PC-9 (cell line): Measurements from ENCODE around the gene PWP1. TPM values are rescaled to one million over a fixed set of nuclear protein-coding genes. Genes with fewer than 3 reads are reported as not detected.
A peak's percentile ranks its signal among the peaks of the same experiment; 100 is the strongest.

ENCODE experiments used
- BruUV-seq: library from RNA; stranded (reverse); fragments of 400-500 nt; replicated peaks from 2 replicates; lab custom pipeline; 2021; lab: Mats Ljungman, UMichigan
- CTCF ChIA-PET: fragments of 300-600 bp; sonication (Branson Sonifier 250); formaldehyde crosslinking; loops from one replicate; lab custom pipeline; 2022; ENCODE audit warnings: antibody characterized with exemption; lab: Charles Lee
- POLR2A ChIA-PET: fragments of 300-600 bp; sonication (Branson Sonifier 250); formaldehyde crosslinking; loops from one replicate; lab custom pipeline; 2022; ENCODE audit warnings: antibody characterized with exemption; ENCODE audit not compliant: unreplicated experiment; lab: Charles Lee
- DNase-seq, 2 experiments: peaks; one replicate each; pipeline versions ENCODE4 v3.0.0 to v3.0.0-alpha.2; 2015 to 2022; ENCODE audit warnings: mixed read lengths in 1 of 2
- H2AFZ ChIP-seq: fragments of 200-600 bp; sonication (generic); 2 replicates; pipeline ENCODE4 v1.8.1; 2017; ENCODE audit warnings: antibody characterized with exemption
- H3F3A ChIP-seq: fragments of 200-600 bp; sonication (generic); 2 replicates; pipeline ENCODE4 v1.8.1; 2017; ENCODE audit warnings: antibody characterized with exemption, mild to moderate bottlenecking, low read depth; ENCODE audit not compliant: insufficient read depth
- H3K27ac ChIP-seq: fragments of 200-600 bp; sonication (generic); 2 replicates; pipeline ENCODE4 v1.6.1; 2016; ENCODE audit warnings: mixed run types
- H3K27me3 ChIP-seq: fragments of 200-600 bp; sonication (generic); 2 replicates; pipeline ENCODE4 v1.6.1; 2016; ENCODE audit warnings: low read depth, mixed run types; ENCODE audit not compliant: insufficient read depth
- H3K36me3 ChIP-seq: fragments of 200-600 bp; sonication (generic); 2 replicates; pipeline ENCODE4 v1.6.1; 2016; ENCODE audit warnings: low read depth, mixed run types
- H3K4me1 ChIP-seq: fragments of 200-600 bp; sonication (generic); replicated peaks from 2 replicates; pipeline ENCODE4 v1.6.1; 2016; ENCODE audit warnings: mixed run types; ENCODE audit not compliant: insufficient read depth
- H3K4me2 ChIP-seq: fragments of 200-600 bp; sonication (generic); 2 replicates; pipeline ENCODE4 v1.6.1; 2017; ENCODE audit warnings: mixed run types
- H3K4me3 ChIP-seq: fragments of 200-600 bp; sonication (generic); 2 replicates; pipeline ENCODE4 v1.6.1; 2016; ENCODE audit warnings: mixed run types
- H3K79me2 ChIP-seq: fragments of 200-600 bp; sonication (generic); 2 replicates; pipeline ENCODE4 v1.6.1; 2017; ENCODE audit warnings: low read depth, mixed run types
- H3K9me2 ChIP-seq: fragments of 200-600 bp; sonication (generic); 2 replicates; pipeline ENCODE4 v1.8.1; 2017; ENCODE audit warnings: mild to moderate bottlenecking; ENCODE audit not compliant: insufficient read depth
- H3K9me3 ChIP-seq: fragments of 200-600 bp; sonication (generic); 2 replicates; pipeline ENCODE4 v1.8.1; 2016; ENCODE audit warnings: low read depth; ENCODE audit not compliant: insufficient read depth
- H4K20me1 ChIP-seq: fragments of 200-600 bp; sonication (generic); 2 replicates; pipeline ENCODE4 v1.8.1; 2017; ENCODE audit not compliant: insufficient read depth
- CTCF ChIP-seq: fragments of 200-600 bp; sonication (generic); conservative IDR thresholded peaks from 2 replicates; pipeline ENCODE4 v1.6.1; 2017; ENCODE audit warnings: mixed run types, antibody characterized with exemption, mild to moderate bottlenecking, moderate library complexity
- EZH2 ChIP-seq: fragments of 200-600 bp; sonication (generic); IDR thresholded peaks from 2 replicates; pipeline ENCODE4 v1.8.0; 2017; ENCODE audit warnings: antibody characterized with exemption, low read depth
- intact Hi-C: fragments of 100-400 bp; cut with micrococcal nuclease; formaldehyde crosslinking; loops from one replicate; pipeline ENCODE4 v1.10.0; 2022; ENCODE audit not compliant: unreplicated experiment
- total RNA-seq: library from RNA; stranded (reverse); gene quantifications from 2 replicates; pipeline ENCODE4 v1.2.3, GENCODE V29; 2021

PWP1 gene
- total RNA-seq, 1 experiment from 2014 or later, result 44.1 TPM

GRCh38 chr12:107681836-107682820 is 3.5 kb upstream of the PWP1 start:
- Histone ChIP-seq H4K20me1 (no peaks in the 10 kb centered on the region), H3K79me2 (peaks cover 15% of the 10 kb centered on the region), H3F3A (peaks cover 8% of the 10 kb centered on the region; the same call in 1 of the 2 replicates), H3K9me3 (no peaks in the 10 kb centered on the region), H3K4me2 (no peak overlapping the region), H3K36me3 (no peaks in the 10 kb centered on the region), H2AFZ (no peak overlapping the region), H3K9me2 (no peaks in the 10 kb centered on the region), H3K4me1 (peaks cover 6% of the 10 kb centered on the region; the same call in 1 of the 2 replicates), H3K27me3 (peaks cover 31% of the 10 kb centered on the region), H3K4me3 (no peak overlapping the region), H3K27ac (no peak overlapping the region)
- no peak for DNase-seq
- ChIA-PET CTCF (no interaction called here), POLR2A (no interaction called here)
- intact Hi-C loops, result no loop called here
- no peak for TF ChIP-seq EZH2
- TF ChIP-seq CTCF, result no peak
- no TSS peak for BruUV-seq

- Histone ChIP-seq H4K20me1 (no peaks in the 10 kb centered on the region), H3K4me3 (peak overlapping the region; percentile 64; the same call in 1 of the 2 replicates), H3K27ac (no peak overlapping the region), H3K4me1 (peaks cover 6% of the 10 kb centered on the region; the same call in 1 of the 2 replicates), H3K27me3 (peaks cover 12% of the 10 kb centered on the region), H3K9me2 (no peaks in the 10 kb centered on the region), H2AFZ (peak overlapping the region; percentile 89; the same call in 1 of the 2 replicates), H3K36me3 (no peaks in the 10 kb centered on the region), H3K9me3 (no peaks in the 10 kb centered on the region), H3K4me2 (peak overlapping the region; percentile 100), H3K79me2 (peaks cover 23% of the 10 kb centered on the region), H3F3A (peaks cover 8% of the 10 kb centered on the region; the same call in 1 of the 2 replicates)
- intact Hi-C loops, result no loop called here
- no TSS peak for BruUV-seq
- CTCF ChIA-PET, result no interaction called here
- no peak for TF ChIP-seq CTCF
- no peak for TF ChIP-seq EZH2
- POLR2A ChIA-PET, result no interaction called here
- no peak for DNase-seq
These were observed 1.4 kb upstream of the PWP1 start for GRCh38 chr12:107684029-107684795.

GRCh38 chr12:107684990-107685359 is 624 bp upstream of the PWP1 start:
- peaks cover 6% of the 10 kb centered on the region; the same call in 1 of the 2 replicates for H3K4me1 ChIP-seq
- no peaks in the 10 kb centered on the region for H3K9me2 ChIP-seq
- no peaks in the 10 kb centered on the region for H4K20me1 ChIP-seq
- peak overlapping the region; percentile 100 for H3K4me2 ChIP-seq
- peaks cover 23% of the 10 kb centered on the region for H3K79me2 ChIP-seq
- no peak for DNase-seq
- peak overlapping the region; percentile 64 for H3K4me3 ChIP-seq
- no peaks in the 10 kb centered on the region for H3K9me3 ChIP-seq
- TF ChIP-seq EZH2 (no peak), CTCF (no peak)
- BruUV-seq, result no TSS peak
- H3F3A ChIP-seq, result peaks cover 8% of the 10 kb centered on the region; the same call in 1 of the 2 replicates
- CTCF ChIA-PET, result no interaction called here
- H2AFZ ChIP-seq, result peak overlapping the region; percentile 89
- peak overlapping the region; percentile 71 for H3K27ac ChIP-seq
- 0 out of 2 replicates have a peak, but pooled peaks cover 4% of the 10 kb centered on the region for H3K27me3 ChIP-seq
- POLR2A ChIA-PET, result no interaction called here
- intact Hi-C loops, result loop anchor here (5.0 kb wide), 1 partner anchor 77 kb away; the partner anchor contains the start of gene PRDM4
- no peaks in the 10 kb centered on the region; the same call in 1 of the 2 replicates for H3K36me3 ChIP-seq
